ENCODE data around the gene CELSR3. TPM values are rescaled to one million over a fixed set of nuclear protein-coding genes. Genes with fewer than 3 reads are reported as not detected.

CELSR3 gene, protein sequence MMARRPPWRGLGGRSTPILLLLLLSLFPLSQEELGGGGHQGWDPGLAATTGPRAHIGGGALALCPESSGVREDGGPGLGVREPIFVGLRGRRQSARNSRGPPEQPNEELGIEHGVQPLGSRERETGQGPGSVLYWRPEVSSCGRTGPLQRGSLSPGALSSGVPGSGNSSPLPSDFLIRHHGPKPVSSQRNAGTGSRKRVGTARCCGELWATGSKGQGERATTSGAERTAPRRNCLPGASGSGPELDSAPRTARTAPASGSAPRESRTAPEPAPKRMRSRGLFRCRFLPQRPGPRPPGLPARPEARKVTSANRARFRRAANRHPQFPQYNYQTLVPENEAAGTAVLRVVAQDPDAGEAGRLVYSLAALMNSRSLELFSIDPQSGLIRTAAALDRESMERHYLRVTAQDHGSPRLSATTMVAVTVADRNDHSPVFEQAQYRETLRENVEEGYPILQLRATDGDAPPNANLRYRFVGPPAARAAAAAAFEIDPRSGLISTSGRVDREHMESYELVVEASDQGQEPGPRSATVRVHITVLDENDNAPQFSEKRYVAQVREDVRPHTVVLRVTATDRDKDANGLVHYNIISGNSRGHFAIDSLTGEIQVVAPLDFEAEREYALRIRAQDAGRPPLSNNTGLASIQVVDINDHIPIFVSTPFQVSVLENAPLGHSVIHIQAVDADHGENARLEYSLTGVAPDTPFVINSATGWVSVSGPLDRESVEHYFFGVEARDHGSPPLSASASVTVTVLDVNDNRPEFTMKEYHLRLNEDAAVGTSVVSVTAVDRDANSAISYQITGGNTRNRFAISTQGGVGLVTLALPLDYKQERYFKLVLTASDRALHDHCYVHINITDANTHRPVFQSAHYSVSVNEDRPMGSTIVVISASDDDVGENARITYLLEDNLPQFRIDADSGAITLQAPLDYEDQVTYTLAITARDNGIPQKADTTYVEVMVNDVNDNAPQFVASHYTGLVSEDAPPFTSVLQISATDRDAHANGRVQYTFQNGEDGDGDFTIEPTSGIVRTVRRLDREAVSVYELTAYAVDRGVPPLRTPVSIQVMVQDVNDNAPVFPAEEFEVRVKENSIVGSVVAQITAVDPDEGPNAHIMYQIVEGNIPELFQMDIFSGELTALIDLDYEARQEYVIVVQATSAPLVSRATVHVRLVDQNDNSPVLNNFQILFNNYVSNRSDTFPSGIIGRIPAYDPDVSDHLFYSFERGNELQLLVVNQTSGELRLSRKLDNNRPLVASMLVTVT (N-terminal part only)
- total RNA-seq = 1.6 and 2.4 TPM in 2 replicates

DNA sequence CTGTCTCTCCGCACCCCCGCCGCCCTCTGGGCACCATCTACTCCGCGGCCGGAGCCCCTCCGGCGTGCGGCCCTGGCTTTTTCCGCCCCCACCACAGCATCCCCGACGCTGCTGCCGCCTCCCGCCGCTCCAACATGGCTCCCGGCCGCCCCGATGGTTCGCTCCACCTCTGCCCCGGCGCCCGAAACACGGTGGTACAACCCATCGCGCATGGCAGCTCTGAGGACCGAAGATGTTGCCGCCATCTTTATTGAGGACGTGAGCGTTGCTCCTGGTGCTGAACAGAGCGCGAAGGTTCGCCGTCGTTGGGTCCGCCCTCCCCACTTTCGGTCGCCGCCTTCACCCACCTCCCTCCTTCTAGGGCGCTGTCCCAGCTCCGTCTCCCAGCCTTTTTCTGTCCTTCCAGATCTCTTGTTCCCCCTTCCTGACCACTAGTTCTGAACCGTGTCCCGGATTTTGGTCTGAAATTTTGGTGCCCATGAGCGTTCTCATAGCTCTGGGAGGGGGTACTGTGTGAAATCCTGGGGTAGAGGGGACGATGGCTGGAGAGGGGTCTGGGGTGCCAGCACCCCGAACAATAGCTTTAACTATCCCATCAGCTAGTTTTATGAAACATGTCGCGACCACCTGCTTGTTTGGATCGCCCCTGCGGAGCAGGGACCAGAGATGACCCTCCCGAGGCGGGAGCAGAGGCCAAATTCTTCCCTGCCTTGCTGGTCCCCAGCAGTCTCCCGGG lies at the start of gene CELSR3:
Gene CELSR3, minus strand, starts transcription at position 134 of the 736 bp plus-strand sequence. CDS start 252 bp downstream, outside the sequence.

DNA sequence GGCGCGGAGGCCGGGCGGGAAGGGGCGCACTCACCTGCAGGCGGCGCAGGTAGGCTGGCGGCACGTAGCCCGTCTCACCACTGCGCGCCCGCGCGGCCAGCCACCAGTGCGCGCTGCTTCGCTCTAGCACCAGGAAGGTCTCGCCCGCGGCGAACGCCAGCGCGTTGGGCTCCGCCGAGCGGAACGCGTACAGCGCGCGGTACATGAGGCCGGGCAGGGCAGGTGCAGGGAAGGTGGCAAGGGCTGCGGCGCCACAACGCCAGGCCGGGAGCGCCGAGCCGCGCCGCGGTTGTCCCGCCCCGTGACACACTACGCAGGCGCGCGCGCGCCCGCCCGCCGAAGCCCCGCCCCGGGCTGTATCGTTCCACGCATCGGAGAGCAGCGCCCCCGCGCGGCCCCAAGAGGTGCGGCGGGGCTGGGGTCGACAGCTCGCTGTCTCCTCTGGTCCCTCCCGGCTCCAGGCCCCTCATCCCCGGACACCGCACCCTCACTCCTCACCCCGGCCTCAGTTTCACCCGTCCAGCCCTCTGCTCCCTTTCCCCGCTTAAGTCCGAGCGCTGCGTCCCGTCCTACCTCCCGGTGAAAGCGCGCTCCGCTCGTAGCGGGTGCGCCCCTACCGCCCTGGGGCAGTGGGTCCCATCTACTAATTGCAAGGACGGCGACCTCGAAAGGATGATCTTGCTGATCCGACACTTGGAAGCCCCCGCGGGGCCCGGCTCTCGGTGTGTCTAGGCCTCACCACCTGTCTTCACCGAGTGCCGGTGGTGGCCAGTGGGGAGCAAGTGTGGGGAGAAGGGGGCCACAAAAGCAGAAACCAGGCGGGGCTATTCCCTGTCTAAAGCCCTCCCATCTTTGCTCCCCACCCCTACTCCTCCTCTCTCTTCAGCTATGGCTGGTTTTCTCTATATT lies 23.2 kb upstream of the CELSR3 start, which contains the start of gene NCKIPSD:
Gene NCKIPSD, minus strand, starts transcription at position 313 of the 909 bp plus-strand sequence. Its CDS starts 108 bp downstream, at position 205.

DNA sequence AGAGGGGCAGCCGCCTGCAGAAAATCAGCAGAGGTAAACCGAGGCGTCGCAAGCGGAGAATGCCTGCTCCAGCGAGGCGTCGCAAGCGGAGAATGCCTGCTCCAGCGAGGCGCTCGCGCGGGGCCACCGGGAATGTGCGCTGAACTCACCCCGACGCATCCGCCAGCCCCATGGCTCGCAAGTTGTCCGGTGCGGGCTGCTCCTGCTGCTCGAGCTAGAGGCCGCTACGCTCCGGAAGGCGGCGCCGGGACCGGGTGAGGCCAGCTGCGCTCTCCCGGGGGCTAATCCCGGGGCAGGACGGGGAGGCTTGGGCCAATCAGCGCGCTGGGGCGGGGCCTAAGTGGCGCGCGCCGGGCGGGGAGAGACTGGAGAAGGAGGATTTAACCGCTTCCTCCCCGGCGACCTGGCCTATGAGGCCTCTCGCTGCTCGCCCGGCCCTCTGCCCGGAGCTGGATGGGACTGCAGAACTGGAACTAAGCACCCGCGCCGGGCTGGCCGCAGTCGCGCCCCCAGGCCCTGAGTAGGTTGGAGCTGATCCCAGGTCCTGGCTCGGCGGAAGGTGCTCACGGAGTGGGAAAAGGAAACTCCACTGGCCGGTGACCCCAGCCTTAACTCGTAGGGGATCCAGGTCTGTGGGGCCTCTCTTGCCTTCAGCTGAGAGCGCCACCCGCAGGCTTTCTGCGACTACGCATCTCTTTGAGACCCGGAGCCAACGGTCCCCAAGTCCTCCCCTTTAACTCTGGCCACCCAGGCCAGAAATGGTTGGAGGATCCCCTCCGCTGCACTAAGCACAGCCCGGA lies 27.3 kb downstream of the CELSR3 start, which contains the start of gene SLC26A6:
Gene SLC26A6, minus strand, starts transcription at position 240 of the 800 bp plus-strand sequence. Its CDS starts 68 bp downstream, at position 172.

DNA sequence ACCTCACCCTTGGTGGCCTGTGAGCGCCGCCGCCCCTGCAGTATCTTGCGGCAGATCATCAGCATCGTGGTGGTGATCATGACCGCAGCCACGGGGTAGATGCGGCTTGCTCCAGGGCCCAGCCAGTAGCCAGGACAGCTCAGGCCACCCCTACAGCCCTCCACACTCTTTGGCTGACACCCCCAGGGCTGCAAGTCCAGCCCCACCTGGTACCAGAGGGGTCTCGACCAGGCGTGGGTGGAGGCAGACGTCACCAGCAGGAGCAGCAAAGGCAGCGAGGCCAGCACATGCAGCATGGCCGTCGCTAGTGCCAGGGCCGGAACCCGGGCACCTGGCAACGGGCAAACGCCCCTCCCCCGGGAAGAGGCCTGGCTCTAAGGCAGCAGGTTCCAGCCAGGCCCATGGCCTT lies 41.2 kb downstream of the CELSR3 start, which contains the start of gene TMEM89:
Gene TMEM89, minus strand, starts transcription at position 309 of the 409 bp plus-strand sequence. Its CDS starts 13 bp downstream, at position 296.

DNA sequence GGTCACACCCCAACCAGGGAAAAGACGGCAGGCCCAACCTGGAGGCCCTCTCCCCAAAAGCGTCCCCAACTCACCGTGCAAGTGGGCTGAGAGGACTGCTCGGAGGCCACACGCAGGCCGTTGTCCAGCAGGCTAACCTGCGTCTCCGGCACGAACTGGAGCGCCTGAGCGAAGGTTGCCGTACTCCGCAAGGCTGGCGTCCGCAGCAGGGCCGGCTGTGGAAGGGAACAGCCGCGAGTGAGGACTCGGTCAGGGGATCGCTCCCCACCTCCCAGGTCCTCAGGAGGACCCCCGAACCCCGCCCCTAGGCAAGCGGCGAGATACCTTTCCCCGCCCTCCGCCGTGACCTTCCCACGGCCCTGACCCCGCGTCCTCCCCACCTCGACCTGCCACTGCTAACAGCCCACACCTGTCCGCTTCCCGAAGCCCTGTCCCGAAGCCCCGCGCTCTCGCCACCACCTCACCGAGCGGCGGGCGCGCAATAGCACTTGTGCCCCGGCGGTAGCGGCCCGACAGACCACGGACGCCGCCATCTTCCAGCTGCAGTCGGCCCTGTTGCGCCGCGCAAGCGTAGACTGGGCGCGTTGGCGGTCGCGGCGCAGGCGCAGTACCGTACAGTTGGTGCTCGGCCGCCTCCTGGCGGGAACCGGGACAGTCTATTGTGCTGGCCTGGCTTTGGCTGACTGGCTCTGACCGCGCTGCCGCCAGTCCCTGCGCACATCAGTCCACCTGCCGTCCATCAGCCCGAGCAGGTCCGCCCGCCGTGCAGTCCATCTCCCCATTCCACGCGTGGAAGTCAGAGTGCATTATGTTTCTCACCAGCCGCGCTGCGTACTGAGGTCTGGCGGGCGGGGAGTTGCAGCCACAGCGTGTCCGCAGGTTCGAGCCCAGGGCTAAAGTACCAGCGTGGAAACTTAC lies 53.3 kb downstream of the CELSR3 start, which contains the start of gene UQCRC1:
Gene UQCRC1, minus strand, starts transcription at position 559 of the 918 bp plus-strand sequence. Its CDS starts 26 bp downstream, at position 533.

DNA sequence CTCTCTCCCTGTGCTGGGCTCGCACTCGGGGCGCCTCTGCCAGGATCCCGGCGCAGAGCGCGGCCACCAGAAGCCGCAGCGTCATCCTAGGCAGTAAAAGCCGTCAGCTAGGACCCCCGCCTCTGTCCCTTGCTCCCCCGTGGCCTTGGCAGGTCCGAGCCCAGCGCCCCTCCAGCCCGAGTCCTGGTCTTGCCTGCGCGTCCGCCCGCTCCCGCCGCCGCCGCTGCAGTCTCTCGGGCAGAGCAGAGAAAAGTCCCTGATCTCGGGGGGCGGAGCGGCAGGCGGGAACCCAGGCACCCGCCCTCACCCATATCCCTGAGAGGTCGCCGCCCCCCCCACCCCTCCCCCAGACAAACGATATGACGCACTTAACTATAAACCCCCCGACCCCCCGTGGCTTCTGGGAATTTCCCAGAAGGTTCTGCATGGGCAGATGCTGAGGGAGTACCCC lies 67.6 kb downstream of the CELSR3 start, which contains the start of gene COL7A1:
Gene COL7A1, minus strand, starts transcription at position 255 of the 451 bp plus-strand sequence. Its CDS starts 170 bp downstream, at position 85.

Small RNA genes within 50 kb of the gene (small RNA-seq; reads per million reads assigned to genes)
- gene AC141002.1 = not detected

Other genes with a start within 250 kb of the CELSR3 start
- 52.4 and 100 TPM in 2 replicates for gene PLXNB1, start 232.8 kb downstream of the CELSR3 start, total RNA-seq
- gene CCDC51, start 222.8 kb downstream of the CELSR3 start, total RNA-seq = 20.4 and 28.6 TPM in 2 replicates
- 123 and 182 TPM in 2 replicates for gene TMA7, start 222.6 kb downstream of the CELSR3 start, total RNA-seq
- gene ATRIP, start 216.1 kb downstream of the CELSR3 start, total RNA-seq = 5.7 and 7.1 TPM in 2 replicates
- 93.0 and 94.6 TPM in 2 replicates for gene SHISA5, start 158.7 kb downstream of the CELSR3 start, total RNA-seq
- gene PFKFB4, start 106.1 kb downstream of the CELSR3 start, total RNA-seq = 87.2 and 116 TPM in 2 replicates
- 61.6 and 106 TPM in 2 replicates for gene UCN2, start 99.1 kb downstream of the CELSR3 start, total RNA-seq
- gene COL7A1, start 67.6 kb downstream of the CELSR3 start, total RNA-seq = 678 and 886 TPM in 2 replicates
- 380 and 765 TPM in 2 replicates for gene UQCRC1, start 53.2 kb downstream of the CELSR3 start, total RNA-seq
- 0.39 TPM in 1 of 2 replicates, not detected in the other for gene TMEM89, start 41.1 kb downstream of the CELSR3 start, total RNA-seq
- gene SLC26A6, start 27.4 kb downstream of the CELSR3 start, total RNA-seq = 44.0 and 52.7 TPM in 2 replicates
- 11.4 and 15.3 TPM in 2 replicates for gene NCKIPSD, start 23.0 kb upstream of the CELSR3 start, total RNA-seq
- gene IP6K2, start 54.3 kb upstream of the CELSR3 start, total RNA-seq = 69.5 and 105 TPM in 2 replicates
- 32.2 and 67.3 TPM in 2 replicates for gene PRKAR2A, start 185.0 kb upstream of the CELSR3 start, total RNA-seq
- gene SLC25A20, start 236.0 kb upstream of the CELSR3 start, total RNA-seq = 9.4 and 16.1 TPM in 2 replicates

Measured in placental epithelial cell (primary cell).